Upper lobe of left lung (tissue), 6 donors: ENCODE measurements around the gene DCTN2. TPM values are rescaled to one million over a fixed set of nuclear protein-coding genes. Genes with fewer than 3 reads are reported as not detected.

Experiments used
- ATAC-seq, 2 donors: fragments of 200-7000 bp; cut with Tn5 transposase; one replicate each; pipeline ENCODE4 v1.9.1; 2022; ENCODE audit warnings: mild to moderate bottlenecking in 2 of 2, moderate library complexity in 2 of 2; ENCODE audit not compliant: low FRiP score in 2 of 2
- DNase-seq, 2 donors: peaks; one replicate each; pipeline ENCODE4 v3.0.0-alpha.2; 2019 to 2020
- H3K27ac ChIP-seq, 4 donors: fragments of 200-600 bp; sonication (generic); one replicate each; pipeline ENCODE4 v1.5.1; 2016 to 2019
- H3K27me3 ChIP-seq, 4 donors: fragments of 200-600 bp; sonication (generic); one replicate each; pipeline ENCODE4 v1.5.1; 2017 to 2019
- H3K36me3 ChIP-seq, 4 donors: fragments of 200-600 bp; sonication (generic); one replicate each; pipeline ENCODE4 v1.5.1; 2016 to 2019
- H3K4me1 ChIP-seq, 4 donors: fragments of 200-600 bp; sonication (generic); one replicate each; pipeline ENCODE4 v1.5.1; 2018 to 2019
- H3K4me3 ChIP-seq, 4 donors: fragments of 200-600 bp; sonication (generic); one replicate each; pipeline ENCODE4 v1.5.1; 2017 to 2019; ENCODE audit warnings: mild to moderate bottlenecking in 2 of 4, moderate library complexity in 1 of 4
- H3K9me3 ChIP-seq, 4 donors: fragments of 200-600 bp; sonication (generic); one replicate each; pipeline ENCODE4 v1.5.1; 2018 to 2019
- CTCF ChIP-seq, 6 experiments: fragments of 450-650 bp in 4 of 6; fragments of 200-600 bp in 2 of 6; sonication (generic) in 2 of 6; IDR thresholded peaks; one replicate each; pipeline ENCODE4 v1.5.1; 2016 to 2019; ENCODE audit warnings: antibody characterized with exemption in 6 of 6
- EP300 ChIP-seq, 4 donors: sonication (generic); formaldehyde crosslinking; IDR thresholded peaks; one replicate each; pipeline ENCODE4 v1.5.1; 2017; ENCODE audit warnings: antibody characterized with exemption in 4 of 4, control low read depth in 2 of 4
- POLR2A ChIP-seq, 4 donors: fragments of 450-650 bp; IDR thresholded peaks; one replicate each; pipeline ENCODE4 v1.5.1; 2016 to 2017; ENCODE audit warnings: antibody characterized with exemption in 4 of 4, mild to moderate bottlenecking in 2 of 4
- POLR2AphosphoS5 ChIP-seq, 2 donors: sonication (generic); formaldehyde crosslinking; IDR thresholded peaks; one replicate each; pipeline ENCODE4 v1.5.1; 2017; ENCODE audit warnings: antibody characterized with exemption in 2 of 2
- WGBS, 2 donors: methylation state at CpG; one replicate each; pipeline ENCODE4 v1.1.5; 2017 to 2018; 5-methylcytosine and 5-hydroxymethylcytosine counted together
- total RNA-seq, 6 donors: library from RNA; depleted of rRNA in 4 of 6; stranded (reverse); fragments of >200 nt in 4 of 6; gene quantifications; one replicate each; pipeline versions ENCODE4 v1.1.0 to v1.2.1, GENCODE V29; 2016 to 2021
- donor health status: DM: no; HTN: no; CAD: no; lungs with moderate emphysema.
- donor health status: DM: no; HTN: yes; CAD: no; lungs with severe emphysema.

Gene DCTN2
- total RNA-seq, 6 donors from 2014 or later: 83.1 to 145 (median 110) TPM

- 86 to 90% methylated on average over 2 of the region's 2 CpGs for WGBS, 2 donors
- H3K4me3 ChIP-seq: no peak overlapping the region
- no peak overlapping the region for H3K27ac ChIP-seq
- no peak for DNase-seq
- peaks cover 7 to 12% (median 9%) of the 10 kb centered on the region in 4 donors for H3K4me1 ChIP-seq
- no peaks in the 10 kb centered on the region for H3K9me3 ChIP-seq
- no peaks in the 10 kb centered on the region for H3K36me3 ChIP-seq
- TF ChIP-seq POLR2AphosphoS5 (IDR thresholded peaks at IDR 0.05) (no peak), CTCF (IDR thresholded peaks at IDR 0.05) (no peak), POLR2A (IDR thresholded peaks at IDR 0.05) (no peak), EP300 (IDR thresholded peaks at IDR 0.05) (no peak)
- H3K27me3 ChIP-seq: peaks cover 0 to 13% (median 8%) of the 10 kb centered on the region in 4 donors
- no peak for ATAC-seq
These were observed 7.5 kb upstream of the DCTN2 start for GRCh38 chr12:57554453-57554852.

- H3K4me1 ChIP-seq: peaks cover 7 to 15% (median 10%) of the 10 kb centered on the region in 4 donors
- TF ChIP-seq POLR2A (IDR thresholded peaks at IDR 0.05): no peak
- no peak overlapping the region for H3K27ac ChIP-seq
- H3K36me3 ChIP-seq: no peaks in the 10 kb centered on the region
- no peak overlapping the region for H3K4me3 ChIP-seq
- H3K9me3 ChIP-seq: no peaks in the 10 kb centered on the region
- 62 to 63% methylated on average over 7 of the region's 7 CpGs for WGBS, 2 donors
- no peak for ATAC-seq
- peaks cover 0 to 18% (median 10%) of the 10 kb centered on the region in 4 donors for H3K27me3 ChIP-seq
- no peak for DNase-seq
These were observed 6.6 kb upstream of the DCTN2 start for GRCh38 chr12:57553343-57554202.

- H3K36me3 ChIP-seq: no peaks in the 10 kb centered on the region
- H3K27ac ChIP-seq: no peak overlapping the region
- WGBS, 2 donors: 70 to 76% methylated on average over 6 of the region's 6 CpGs
- no peak for TF ChIP-seq POLR2AphosphoS5 (IDR thresholded peaks at IDR 0.05)
- no peak for TF ChIP-seq POLR2A (IDR thresholded peaks at IDR 0.05)
- no peak for TF ChIP-seq EP300 (IDR thresholded peaks at IDR 0.05)
- no peak for TF ChIP-seq CTCF (IDR thresholded peaks at IDR 0.05)
- peaks cover 0 to 18% (median 10%) of the 10 kb centered on the region in 4 donors for H3K27me3 ChIP-seq
- H3K4me1 ChIP-seq: peaks cover 7 to 15% (median 10%) of the 10 kb centered on the region in 4 donors
- no peaks in the 10 kb centered on the region for H3K9me3 ChIP-seq
- no peak overlapping the region for H3K4me3 ChIP-seq
- DNase-seq (no peak), ATAC-seq (no peak)
These were observed 5.9 kb upstream of the DCTN2 start for GRCh38 chr12:57552835-57553313.

- 87 to 89% methylated on average over 2 of the region's 2 CpGs for WGBS, 2 donors
- TF ChIP-seq EP300 (IDR thresholded peaks at IDR 0.05): no peak
- TF ChIP-seq CTCF (IDR thresholded peaks at IDR 0.05): no peak
- TF ChIP-seq POLR2AphosphoS5 (IDR thresholded peaks at IDR 0.05): no peak
- TF ChIP-seq POLR2A (IDR thresholded peaks at IDR 0.05): no peak
- Histone ChIP-seq H3K4me3 (no peak overlapping the region), H3K4me1 (peaks cover 9 to 19% (median 11%) of the 10 kb centered on the region in 4 donors), H3K9me3 (no peaks in the 10 kb centered on the region), H3K36me3 (no peaks in the 10 kb centered on the region), H3K27ac (no peak overlapping the region), H3K27me3 (peaks cover 0 to 18% (median 10%) of the 10 kb centered on the region in 4 donors)
- ATAC-seq (no peak), DNase-seq (no peak)
These were observed 5.3 kb upstream of the DCTN2 start for GRCh38 chr12:57552306-57552651.

GRCh38 chr12:57551637-57552305 is 4.8 kb upstream of the DCTN2 start:
- Histone ChIP-seq H3K9me3 (no peaks in the 10 kb centered on the region), H3K4me3 (no peak overlapping the region), H3K27ac (no peak overlapping the region), H3K36me3 (no peaks in the 10 kb centered on the region), H3K27me3 (peaks cover 0 to 18% (median 10%) of the 10 kb centered on the region in 4 donors), H3K4me1 (peaks cover 9 to 21% (median 12%) of the 10 kb centered on the region in 4 donors)
- 78 to 90% methylated on average over 3 of the region's 3 CpGs for WGBS, 2 donors
- DNase-seq (no peak), ATAC-seq (no peak)
- no peak for TF ChIP-seq CTCF (IDR thresholded peaks at IDR 0.05)
- no peak for TF ChIP-seq POLR2A (IDR thresholded peaks at IDR 0.05)
- no peak for TF ChIP-seq POLR2AphosphoS5 (IDR thresholded peaks at IDR 0.05)
- no peak for TF ChIP-seq EP300 (IDR thresholded peaks at IDR 0.05)
